Testis (tissue), 3 donors: ENCODE results near the gene ZHX3. TPM values are rescaled to one million over a fixed set of nuclear protein-coding genes. Genes with fewer than 3 reads are reported as not detected.
A peak's percentile ranks its signal among the peaks of the same experiment; 100 is the strongest.

Experiments used
- DNase-seq: peaks from one replicate; pipeline ENCODE4 v3.0.0-alpha.2; 2019
- H3K27ac ChIP-seq, 2 donors: fragments of 200-600 bp; sonication (generic); one replicate each; pipeline ENCODE4 v1.5.1; 2019
- H3K27me3 ChIP-seq: fragments of 200-600 bp; sonication (generic); one replicate; pipeline ENCODE4 v1.5.1; 2019
- H3K36me3 ChIP-seq: fragments of 200-600 bp; sonication (generic); one replicate; pipeline ENCODE4 v1.5.1; 2017; ENCODE audit warnings: low read depth; ENCODE audit errors: missing control alignments
- H3K4me1 ChIP-seq: fragments of 200-600 bp; sonication (generic); one replicate; pipeline ENCODE4 v1.5.1; 2019
- H3K4me3 ChIP-seq, 2 donors: fragments of 200-600 bp; sonication (generic); one replicate each; pipeline ENCODE4 v1.5.1; 2017 to 2019
- H3K9me3 ChIP-seq: fragments of 200-600 bp; sonication (generic); one replicate; pipeline ENCODE4 v1.5.1; 2017
- POLR2A ChIP-seq: fragments of 450-650 bp; IDR thresholded peaks from one replicate; pipeline ENCODE4 v1.6.1; 2017; ENCODE audit warnings: antibody characterized with exemption, mild to moderate bottlenecking, moderate library complexity
- WGBS, 2 donors: methylation state at CpG; one replicate each; pipeline ENCODE4 v1.1.5; 2018; 5-methylcytosine and 5-hydroxymethylcytosine counted together
- intact Hi-C: fragments of 100-400 bp; cut with DNase I; formaldehyde crosslinking; loops from one replicate; pipeline ENCODE4 v1.15.1; 2023; ENCODE audit warnings: low total_unique reads
- polyA plus RNA-seq: library from polyadenylated mRNA; stranded (reverse); fragments of 350-450 nt; fragmentation: Illumina TruSeq; extraction: RNeasy Lipid Tissue Mini Kit (QIAGEN cat#74804); gene quantifications from one replicate; pipeline ENCODE4 v1.2.3, GENCODE V29; 2014; ENCODE audit warnings: low read depth, low replicate concordance; ENCODE audit not compliant: insufficient read depth
- total RNA-seq, 2 donors: library from RNA; depleted of rRNA; stranded (reverse); fragments of >200 nt; gene quantifications; one replicate each; pipeline ENCODE4 v1.2.3, GENCODE V29; 2016
- TF ChIP-seq, protein P1 (sequence below), 3 experiments: fragments of 450-650 bp in 2 of 3; fragments of 200-600 bp in 1 of 3; sonication (generic) in 1 of 3; IDR thresholded peaks; one replicate each; pipeline ENCODE4 v1.5.1; 2016 to 2019; ENCODE audit warnings: antibody characterized with exemption in 3 of 3, mild to moderate bottlenecking in 2 of 3, moderate library complexity in 1 of 3

ZHX3 gene
- total and polyA plus RNA-seq, 3 donors from 2014 or later: 35.1 to 103 (median 55.7) TPM

DNA sequence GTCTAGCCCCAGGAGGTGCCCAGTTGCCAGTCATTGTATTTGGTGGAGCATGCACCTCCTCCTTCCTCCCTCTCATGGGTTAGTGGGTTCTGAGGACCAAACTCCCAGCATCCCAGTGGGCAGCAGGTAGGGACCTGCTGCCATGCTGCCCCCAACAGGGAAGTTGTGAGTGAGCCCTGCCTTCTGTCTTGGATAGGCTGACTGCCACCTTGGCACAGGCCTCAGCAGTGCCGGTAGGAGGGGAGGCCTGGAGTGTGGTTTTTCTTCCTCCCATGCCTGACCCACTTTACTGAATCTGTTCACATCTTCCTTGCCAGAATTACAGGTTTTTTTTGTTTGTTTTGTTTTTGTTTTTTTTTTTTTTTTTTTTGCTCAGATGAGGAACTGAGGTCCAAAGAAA is 155.6 kb downstream of the ZHX3 start:
- H3K27ac ChIP-seq: peak overlapping the region in 1 of 2 donors; percentile 42
- no peak overlapping the region for H3K4me3 ChIP-seq
- no peaks in the 10 kb centered on the region for H3K27me3 ChIP-seq
- no peaks in the 10 kb centered on the region for H3K9me3 ChIP-seq
- H3K36me3 ChIP-seq: no peaks in the 10 kb centered on the region
- DNase-seq: peak; percentile 23
- H3K4me1 ChIP-seq: peaks cover 15% of the 10 kb centered on the region
- 54 to 57% methylated on average over 1 of the region's 1 CpG for WGBS, 2 donors
- intact Hi-C loops: no loop called here
- TF ChIP-seq, protein P1, sequence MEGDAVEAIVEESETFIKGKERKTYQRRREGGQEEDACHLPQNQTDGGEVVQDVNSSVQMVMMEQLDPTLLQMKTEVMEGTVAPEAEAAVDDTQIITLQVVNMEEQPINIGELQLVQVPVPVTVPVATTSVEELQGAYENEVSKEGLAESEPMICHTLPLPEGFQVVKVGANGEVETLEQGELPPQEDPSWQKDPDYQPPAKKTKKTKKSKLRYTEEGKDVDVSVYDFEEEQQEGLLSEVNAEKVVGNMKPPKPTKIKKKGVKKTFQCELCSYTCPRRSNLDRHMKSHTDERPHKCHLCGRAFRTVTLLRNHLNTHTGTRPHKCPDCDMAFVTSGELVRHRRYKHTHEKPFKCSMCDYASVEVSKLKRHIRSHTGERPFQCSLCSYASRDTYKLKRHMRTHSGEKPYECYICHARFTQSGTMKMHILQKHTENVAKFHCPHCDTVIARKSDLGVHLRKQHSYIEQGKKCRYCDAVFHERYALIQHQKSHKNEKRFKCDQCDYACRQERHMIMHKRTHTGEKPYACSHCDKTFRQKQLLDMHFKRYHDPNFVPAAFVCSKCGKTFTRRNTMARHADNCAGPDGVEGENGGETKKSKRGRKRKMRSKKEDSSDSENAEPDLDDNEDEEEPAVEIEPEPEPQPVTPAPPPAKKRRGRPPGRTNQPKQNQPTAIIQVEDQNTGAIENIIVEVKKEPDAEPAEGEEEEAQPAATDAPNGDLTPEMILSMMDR (IDR thresholded peaks at IDR 0.05): no peak
- TF ChIP-seq POLR2A: no peak

DNA sequence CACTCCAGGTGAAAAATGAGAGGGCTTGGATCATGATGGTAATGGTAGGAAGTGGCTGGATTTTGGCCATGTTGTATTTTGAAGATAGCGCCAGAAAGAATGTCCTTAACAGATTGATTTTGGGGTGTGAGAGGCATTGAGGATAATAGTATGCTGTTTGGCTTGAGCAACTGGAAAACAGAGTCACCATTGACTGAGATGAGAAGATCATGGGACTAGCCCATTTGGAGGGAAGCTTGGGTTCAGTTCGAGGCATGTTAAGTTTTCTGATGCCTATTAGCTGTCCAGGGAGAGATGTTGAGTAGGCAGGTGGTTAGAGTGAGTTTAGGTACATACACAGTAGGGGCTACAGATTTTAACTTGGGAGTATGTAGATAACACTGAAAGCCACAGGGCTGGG is 156.8 kb downstream of the ZHX3 start:
- WGBS, 2 donors: 84 to 93% methylated on average over 2 of the region's 2 CpGs
- no peak for TF ChIP-seq POLR2A
- TF ChIP-seq, protein P1 (IDR thresholded peaks at IDR 0.05): no peak
- Histone ChIP-seq H3K27me3 (no peaks in the 10 kb centered on the region), H3K4me3 (no peak overlapping the region), H3K36me3 (no peaks in the 10 kb centered on the region), H3K27ac (no peak overlapping the region), H3K4me1 (peaks cover 15% of the 10 kb centered on the region), H3K9me3 (no peaks in the 10 kb centered on the region)
- DNase-seq: no peak
- intact Hi-C loops: no loop called here

DNA sequence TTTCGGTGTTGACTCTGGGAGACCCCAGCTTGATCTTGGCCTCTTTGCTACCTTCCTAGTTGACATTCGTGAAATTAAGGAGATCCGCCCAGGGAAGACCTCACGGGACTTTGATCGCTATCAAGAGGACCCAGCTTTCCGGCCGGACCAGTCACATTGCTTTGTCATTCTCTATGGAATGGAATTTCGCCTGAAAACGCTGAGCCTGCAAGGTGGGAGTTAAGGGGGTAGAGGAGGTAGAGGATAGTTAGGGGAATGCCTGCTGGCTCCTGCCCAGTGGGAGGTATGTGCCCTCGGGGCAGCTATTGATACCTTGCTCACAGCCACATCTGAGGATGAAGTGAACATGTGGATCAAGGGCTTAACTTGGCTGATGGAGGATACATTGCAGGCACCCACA is 158.0 kb downstream of the ZHX3 start:
- TF ChIP-seq, protein P1 (IDR thresholded peaks at IDR 0.05): no peak
- TF ChIP-seq POLR2A: no peak
- no peak for DNase-seq
- no peaks in the 10 kb centered on the region for H3K27me3 ChIP-seq
- 85 to 90% methylated on average over 10 of the region's 10 CpGs for WGBS, 2 donors
- no peaks in the 10 kb centered on the region for H3K36me3 ChIP-seq
- peaks cover 21% of the 10 kb centered on the region for H3K4me1 ChIP-seq
- no peak overlapping the region for H3K27ac ChIP-seq
- no peak overlapping the region for H3K4me3 ChIP-seq
- H3K9me3 ChIP-seq: no peaks in the 10 kb centered on the region
- intact Hi-C loops: no loop called here

DNA sequence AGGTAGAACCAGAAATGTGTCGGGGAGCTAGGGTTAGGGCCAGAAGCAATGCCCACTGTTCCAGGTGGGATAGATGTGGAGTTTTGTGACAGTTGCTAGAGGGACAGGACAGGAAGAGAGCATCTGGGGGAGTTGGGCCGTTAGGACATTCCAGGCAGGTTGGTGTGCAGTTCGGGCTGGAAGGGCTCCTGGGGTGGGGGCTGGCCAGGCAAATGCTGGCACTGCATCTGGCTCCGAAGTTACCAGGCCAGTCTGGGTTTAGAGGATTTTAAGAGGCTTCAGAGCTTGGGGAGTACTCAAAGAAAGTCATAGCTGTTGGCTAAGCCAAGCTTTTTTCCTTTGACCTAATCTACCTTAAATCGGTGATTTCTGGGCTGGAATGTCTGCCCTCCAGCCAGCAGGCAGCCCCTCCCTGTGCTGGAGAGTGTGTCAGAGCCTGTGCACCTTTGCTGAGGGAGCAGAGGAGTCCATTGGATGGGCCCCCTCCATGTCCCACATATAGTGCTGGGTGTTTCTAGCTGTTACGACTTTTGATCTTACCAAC is 159.4 kb downstream of the ZHX3 start:
- Histone ChIP-seq H3K27ac (no peak overlapping the region), H3K4me1 (peaks cover 29% of the 10 kb centered on the region), H3K36me3 (no peaks in the 10 kb centered on the region), H3K9me3 (no peaks in the 10 kb centered on the region), H3K27me3 (no peaks in the 10 kb centered on the region), H3K4me3 (no peak overlapping the region)
- intact Hi-C loops: no loop called here
- 79 to 81% methylated on average over 6 of the region's 6 CpGs for WGBS, 2 donors
- no peak for DNase-seq
- TF ChIP-seq, protein P1 (IDR thresholded peaks at IDR 0.05): no peak
- TF ChIP-seq POLR2A: no peak

DNA sequence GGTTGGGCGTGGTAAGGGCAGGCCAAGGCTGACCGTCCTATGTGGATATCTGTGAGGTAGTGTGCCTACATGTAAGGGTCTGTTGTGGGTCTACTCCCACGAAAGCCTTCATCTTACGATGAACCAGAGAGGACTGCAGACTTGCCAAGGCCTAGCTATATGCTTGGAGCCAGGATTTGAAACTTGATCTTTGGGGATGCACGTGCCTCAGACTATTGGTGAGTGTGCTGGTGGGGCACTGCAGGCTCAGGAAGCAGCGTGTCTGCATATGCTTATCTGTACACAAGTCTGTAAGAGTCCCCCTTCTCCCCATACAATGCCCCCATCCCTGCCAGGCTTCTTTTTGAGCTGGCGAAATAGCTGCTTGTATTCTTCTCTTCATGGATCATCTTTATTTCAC is 162.3 kb downstream of the ZHX3 start:
- Histone ChIP-seq H3K27ac (no peak overlapping the region), H3K9me3 (no peaks in the 10 kb centered on the region), H3K4me1 (peaks cover 20% of the 10 kb centered on the region), H3K27me3 (no peaks in the 10 kb centered on the region), H3K36me3 (no peaks in the 10 kb centered on the region), H3K4me3 (no peak overlapping the region)
- intact Hi-C loops: no loop called here
- 72 to 75% methylated on average over 7 of the region's 7 CpGs for WGBS, 2 donors
- TF ChIP-seq, protein P1 (IDR thresholded peaks at IDR 0.05): no peak
- no peak for TF ChIP-seq POLR2A
- no peak for DNase-seq
